Measurements from ENCODE around the gene ANKRD12.

Gene ANKRD12

DNA sequence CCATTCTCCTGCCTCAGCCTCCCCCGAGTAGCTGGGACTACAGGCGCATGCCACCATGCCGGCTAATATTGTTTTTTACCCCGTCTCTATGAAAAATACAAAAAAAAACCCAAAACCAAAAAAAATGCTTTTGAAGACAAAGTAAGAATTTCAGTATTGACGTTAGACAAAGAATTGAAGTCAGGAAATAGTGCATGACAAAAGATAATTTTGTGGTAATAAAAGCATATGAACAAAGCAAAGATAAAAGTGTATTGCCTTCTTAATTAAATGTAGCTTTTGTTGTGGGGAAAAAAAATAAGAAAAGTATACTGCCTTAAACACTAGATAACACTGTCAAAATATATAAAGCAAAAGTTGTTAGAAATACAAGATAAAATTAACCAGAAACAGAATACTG is 86.8 kb downstream of the ANKRD12 start:
- no peak overlapping the region for H2AFZ ChIP-seq (ENCODE audit: low read length)
- H3K79me2 ChIP-seq (ENCODE audit: insufficient read depth, low read length): no peaks in the 10 kb centered on the region
- peaks cover 87% of the 10 kb centered on the region for H3K36me3 ChIP-seq (ENCODE audit: insufficient read depth, low read length)
- 0 out of 2 replicates have a peak, but pooled peaks cover 5% of the 10 kb centered on the region for H3F3A ChIP-seq (ENCODE audit: insufficient read depth, low read length)
- no peaks in the 10 kb centered on the region for H3K27me3 ChIP-seq (ENCODE audit: insufficient read depth, low read length)
- no peaks in the 10 kb centered on the region for H4K20me1 ChIP-seq (ENCODE audit: insufficient read depth, low read length)
- H3K4me3 ChIP-seq (ENCODE audit: low read depth, low read length, poor library complexity, severe bottlenecking): no peak overlapping the region
- H3K4me2 ChIP-seq (ENCODE audit: low read length): no peak overlapping the region
- H3K4me1 ChIP-seq (ENCODE audit: insufficient read depth, low read length, severe bottlenecking): no peaks in the 10 kb centered on the region
- H3K9ac ChIP-seq (ENCODE audit: low read length): no peak overlapping the region
- H3K9me3 ChIP-seq (ENCODE audit: low read length): no peaks in the 10 kb centered on the region
- no peaks in the 10 kb centered on the region for H3K9me2 ChIP-seq (ENCODE audit: low read depth, low read length)
- TF ChIP-seq, protein P1, sequence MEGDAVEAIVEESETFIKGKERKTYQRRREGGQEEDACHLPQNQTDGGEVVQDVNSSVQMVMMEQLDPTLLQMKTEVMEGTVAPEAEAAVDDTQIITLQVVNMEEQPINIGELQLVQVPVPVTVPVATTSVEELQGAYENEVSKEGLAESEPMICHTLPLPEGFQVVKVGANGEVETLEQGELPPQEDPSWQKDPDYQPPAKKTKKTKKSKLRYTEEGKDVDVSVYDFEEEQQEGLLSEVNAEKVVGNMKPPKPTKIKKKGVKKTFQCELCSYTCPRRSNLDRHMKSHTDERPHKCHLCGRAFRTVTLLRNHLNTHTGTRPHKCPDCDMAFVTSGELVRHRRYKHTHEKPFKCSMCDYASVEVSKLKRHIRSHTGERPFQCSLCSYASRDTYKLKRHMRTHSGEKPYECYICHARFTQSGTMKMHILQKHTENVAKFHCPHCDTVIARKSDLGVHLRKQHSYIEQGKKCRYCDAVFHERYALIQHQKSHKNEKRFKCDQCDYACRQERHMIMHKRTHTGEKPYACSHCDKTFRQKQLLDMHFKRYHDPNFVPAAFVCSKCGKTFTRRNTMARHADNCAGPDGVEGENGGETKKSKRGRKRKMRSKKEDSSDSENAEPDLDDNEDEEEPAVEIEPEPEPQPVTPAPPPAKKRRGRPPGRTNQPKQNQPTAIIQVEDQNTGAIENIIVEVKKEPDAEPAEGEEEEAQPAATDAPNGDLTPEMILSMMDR (IDR thresholded peaks at IDR 0.05; ENCODE audit: low read length): no peak
- TF ChIP-seq EZH2 (IDR thresholded peaks at IDR 0.05; ENCODE audit: borderline replicate concordance, low read length): no peak
- no peak overlapping the region for H3K27ac ChIP-seq (ENCODE audit: low read depth, low read length, poor library complexity, severe bottlenecking)

GRCh38 chr18:9226463-9226862 is 89.9 kb downstream of the ANKRD12 start:
- H4K20me1 ChIP-seq (ENCODE audit: insufficient read depth, low read length): no peaks in the 10 kb centered on the region
- no peak overlapping the region for H3K4me2 ChIP-seq (ENCODE audit: low read length)

DNA sequence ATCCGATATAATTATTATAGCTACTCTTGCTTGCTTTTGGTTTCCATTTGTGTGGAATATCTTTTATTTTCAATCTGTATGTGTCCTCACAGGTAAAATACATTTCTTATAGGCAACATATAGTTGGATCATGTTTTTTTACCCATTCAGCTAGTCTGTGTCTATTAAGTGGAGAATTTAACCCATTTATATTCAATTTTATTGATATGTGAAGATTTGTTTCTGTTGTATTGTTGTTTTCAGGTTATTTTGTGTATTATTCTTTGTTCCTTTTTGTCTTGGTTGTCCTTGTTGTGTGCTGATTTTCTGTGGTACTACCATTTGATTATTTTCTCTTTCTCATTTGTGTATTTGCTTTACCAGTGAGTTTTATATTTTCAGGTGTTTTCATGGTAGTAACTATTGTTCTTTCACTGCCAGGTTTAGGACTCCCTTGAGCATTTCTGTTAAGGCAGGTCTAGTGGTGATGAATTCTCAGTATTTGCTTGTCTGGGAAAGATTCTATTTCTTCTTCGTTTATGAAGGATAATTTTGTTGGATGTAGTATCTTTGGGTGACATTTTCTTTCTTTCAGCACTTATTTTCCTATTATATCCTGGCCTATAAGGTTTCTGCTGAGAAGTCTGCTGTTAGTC is 95.4 kb downstream of the ANKRD12 start:
- no peaks in the 10 kb centered on the region for H3K4me1 ChIP-seq (ENCODE audit: insufficient read depth, low read length, severe bottlenecking)
- no peaks in the 10 kb centered on the region for H3K9me2 ChIP-seq (ENCODE audit: low read depth, low read length)
- H3K9me3 ChIP-seq (ENCODE audit: low read length): peaks cover 15% of the 10 kb centered on the region
- no peak overlapping the region for H2AFZ ChIP-seq (ENCODE audit: low read length)
- TF ChIP-seq, protein P1 (IDR thresholded peaks at IDR 0.05; ENCODE audit: low read length): no peak
- TF ChIP-seq EZH2 (IDR thresholded peaks at IDR 0.05; ENCODE audit: borderline replicate concordance, low read length): no peak
- no peak overlapping the region for H3K4me2 ChIP-seq (ENCODE audit: low read length)
- no peaks in the 10 kb centered on the region for H4K20me1 ChIP-seq (ENCODE audit: insufficient read depth, low read length)
- peaks cover 7% of the 10 kb centered on the region; the same call in 1 of the 2 replicates for H3K79me2 ChIP-seq (ENCODE audit: insufficient read depth, low read length)
- no peak overlapping the region for H3K27ac ChIP-seq (ENCODE audit: low read depth, low read length, poor library complexity, severe bottlenecking)
- peaks cover 70% of the 10 kb centered on the region for H3K36me3 ChIP-seq (ENCODE audit: insufficient read depth, low read length)
- no peak overlapping the region for H3K4me3 ChIP-seq (ENCODE audit: low read depth, low read length, poor library complexity, severe bottlenecking)
- H3K27me3 ChIP-seq (ENCODE audit: insufficient read depth, low read length): no peaks in the 10 kb centered on the region
- H3K9ac ChIP-seq (ENCODE audit: low read length): no peak overlapping the region
- H3F3A ChIP-seq (ENCODE audit: insufficient read depth, low read length): no peaks in the 10 kb centered on the region

More at GRCh38 chr18:9226463-9226862, 89.9 kb downstream of the ANKRD12 start:
- Histone ChIP-seq H3K9me3 (ENCODE audit: low read length) (peaks cover 3% of the 10 kb centered on the region; the same call in 1 of the 2 replicates), H3F3A (ENCODE audit: insufficient read depth, low read length) (0 out of 2 replicates have a peak, but pooled peaks cover 5% of the 10 kb centered on the region), H3K79me2 (ENCODE audit: insufficient read depth, low read length) (peaks cover 7% of the 10 kb centered on the region; the same call in 1 of the 2 replicates), H3K27ac (ENCODE audit: low read depth, low read length, poor library complexity, severe bottlenecking) (no peak overlapping the region), H3K9ac (ENCODE audit: low read length) (no peak overlapping the region), H2AFZ (ENCODE audit: low read length) (no peak overlapping the region), H3K9me2 (ENCODE audit: low read depth, low read length) (no peaks in the 10 kb centered on the region), H3K36me3 (ENCODE audit: insufficient read depth, low read length) (peaks cover 78% of the 10 kb centered on the region), H3K4me3 (ENCODE audit: low read depth, low read length, poor library complexity, severe bottlenecking) (no peak overlapping the region), H3K4me1 (ENCODE audit: insufficient read depth, low read length, severe bottlenecking) (no peaks in the 10 kb centered on the region), H3K27me3 (ENCODE audit: insufficient read depth, low read length) (no peaks in the 10 kb centered on the region)
- TF ChIP-seq EZH2 (IDR thresholded peaks at IDR 0.05; ENCODE audit: borderline replicate concordance, low read length): no peak

GRCh38 chr18:9232977-9233376 is 96.4 kb downstream of the ANKRD12 start:
- Histone ChIP-seq H3F3A (ENCODE audit: insufficient read depth, low read length) (no peaks in the 10 kb centered on the region), H3K4me3 (ENCODE audit: low read depth, low read length, poor library complexity, severe bottlenecking) (no peak overlapping the region), H3K27ac (ENCODE audit: low read depth, low read length, poor library complexity, severe bottlenecking) (no peak overlapping the region), H2AFZ (ENCODE audit: low read length) (no peak overlapping the region), H3K9me2 (ENCODE audit: low read depth, low read length) (no peaks in the 10 kb centered on the region), H3K79me2 (ENCODE audit: insufficient read depth, low read length) (peaks cover 7% of the 10 kb centered on the region; the same call in 1 of the 2 replicates), H3K27me3 (ENCODE audit: insufficient read depth, low read length) (no peaks in the 10 kb centered on the region), H3K9ac (ENCODE audit: low read length) (no peak overlapping the region), H3K36me3 (ENCODE audit: insufficient read depth, low read length) (peaks cover 71% of the 10 kb centered on the region), H3K4me2 (ENCODE audit: low read length) (no peak overlapping the region), H4K20me1 (ENCODE audit: insufficient read depth, low read length) (no peaks in the 10 kb centered on the region), H3K9me3 (ENCODE audit: low read length) (peaks cover 15% of the 10 kb centered on the region), H3K4me1 (ENCODE audit: insufficient read depth, low read length, severe bottlenecking) (no peaks in the 10 kb centered on the region)
- TF ChIP-seq, protein P1 (IDR thresholded peaks at IDR 0.05; ENCODE audit: low read length): no peak

Measured in OCI-LY1 (cell line).